Measurements from ENCODE around the gene FRMD1. TPM values are rescaled to one million over a fixed set of nuclear protein-coding genes. Genes with fewer than 3 reads are reported as not detected.

FRMD1 gene
- total RNA-seq, 4 donors from 2014 or later, result 9.9 to 14.4 (median 12.5) TPM

- Histone ChIP-seq H3K27me3 (no peaks in the 10 kb centered on the region), H3K9me3 (no peaks in the 10 kb centered on the region), H3K36me3 (no peaks in the 10 kb centered on the region), H3K27ac (no peak overlapping the region), H3K4me1 (peaks cover 0 to 14% (median 2%) of the 10 kb centered on the region in 4 donors), H3K4me3 (no peak overlapping the region)
- 84 to 86% methylated on average over 28 to 38 of the region's 38 CpGs for WGBS, 2 donors
- TF ChIP-seq POLR2A (IDR thresholded peaks at IDR 0.05), result no peak
- TF ChIP-seq CTCF (IDR thresholded peaks at IDR 0.05), result no peak
- TF ChIP-seq EP300 (IDR thresholded peaks at IDR 0.05), result no peak
- no peak for DNase-seq (ENCODE audit: low spot score in 2 of 2)
These were observed 25.7 kb downstream of the FRMD1 start for GRCh38 chr6:168053086-168053956.

- H3K36me3 ChIP-seq, result no peaks in the 10 kb centered on the region
- WGBS, 2 donors, result 89 to 94% methylated on average over 20 to 21 of the region's 26 CpGs
- H3K27ac ChIP-seq, result no peak overlapping the region
- no peaks in the 10 kb centered on the region for H3K27me3 ChIP-seq
- no peak overlapping the region for H3K4me3 ChIP-seq
- H3K4me1 ChIP-seq, result peaks cover 0 to 14% (median 2%) of the 10 kb centered on the region in 4 donors
- no peak for TF ChIP-seq POLR2A (IDR thresholded peaks at IDR 0.05)
- no peak for TF ChIP-seq CTCF (IDR thresholded peaks at IDR 0.05)
- TF ChIP-seq EP300 (IDR thresholded peaks at IDR 0.05), result no peak
- no peaks in the 10 kb centered on the region for H3K9me3 ChIP-seq
- no peak for DNase-seq (ENCODE audit: low spot score in 2 of 2)
These were observed 26.6 kb downstream of the FRMD1 start for GRCh38 chr6:168052291-168052891.

GRCh38 chr6:168051648-168052047 lies 27.4 kb downstream of the FRMD1 start:
- no peak for TF ChIP-seq EP300 (IDR thresholded peaks at IDR 0.05)
- no peak for TF ChIP-seq POLR2A (IDR thresholded peaks at IDR 0.05)
- no peak for TF ChIP-seq CTCF (IDR thresholded peaks at IDR 0.05)

GRCh38 chr6:168050881-168051586 lies 28.0 kb downstream of the FRMD1 start:
- Histone ChIP-seq H3K4me1 (peaks cover 0 to 14% (median 2%) of the 10 kb centered on the region in 4 donors), H3K27ac (no peak overlapping the region), H3K4me3 (no peak overlapping the region), H3K27me3 (no peaks in the 10 kb centered on the region), H3K36me3 (no peaks in the 10 kb centered on the region), H3K9me3 (no peaks in the 10 kb centered on the region)
- 66 to 76% methylated on average over 20 to 23 of the region's 23 CpGs for WGBS, 2 donors
- no peak for DNase-seq (ENCODE audit: low spot score in 2 of 2)
- TF ChIP-seq POLR2A (IDR thresholded peaks at IDR 0.05), result no peak
- TF ChIP-seq EP300 (IDR thresholded peaks at IDR 0.05), result no peak
- no peak for TF ChIP-seq CTCF (IDR thresholded peaks at IDR 0.05)

More at GRCh38 chr6:168051648-168052047, 27.4 kb downstream of the FRMD1 start:
- WGBS, 2 donors, result 86 to 89% methylated on average over 7 to 9 of the region's 9 CpGs
- Histone ChIP-seq H3K27me3 (no peaks in the 10 kb centered on the region), H3K36me3 (no peaks in the 10 kb centered on the region), H3K27ac (no peak overlapping the region), H3K4me3 (no peak overlapping the region), H3K4me1 (peaks cover 0 to 14% (median 2%) of the 10 kb centered on the region in 4 donors), H3K9me3 (no peaks in the 10 kb centered on the region)
- DNase-seq (ENCODE audit: low spot score in 2 of 2), result no peak
